Posterior vena cava (tissue), 2 donors: ENCODE data around the gene OR51F1. TPM values are rescaled to one million over a fixed set of nuclear protein-coding genes. Genes with fewer than 3 reads are reported as not detected.
"Not testable (repeated sequence)": the region's sequence is repeated elsewhere in the genome, so short reads cannot be mapped to it uniquely, and the experiment has no call there.

Experiments used
- DNase-seq: peaks from one replicate; pipeline ENCODE4 v3.0.0-alpha.2; 2020; ENCODE audit warnings: low spot score
- intact Hi-C, 2 donors: fragments of 100-400 bp; cut with DNase I; formaldehyde crosslinking; loops; one replicate each; pipeline versions ENCODE4 v1.14.1 to v1.14.2; 2022 to 2023
- long read RNA-seq, 2 donors: library from polyadenylated mRNA; unstranded; transcript quantifications; one replicate each; pipeline ENCODE4 v2.0.0, GENCODE V29; 2020 to 2021
- total RNA-seq, 2 donors: library from RNA; stranded (reverse); fragmentation: NEBNext Ultra II Directional; extraction: Animal tissue kit (Norgen Biotek cat#: 25700); gene quantifications; one replicate each; pipeline ENCODE4 v1.2.1, GENCODE V29; 2021
- donor health status: DM: yes; HTN: yes; CAD: no.
- donor health status: DM: yes; HTN: yes; CAD: no.

OR51F1 gene, protein sequence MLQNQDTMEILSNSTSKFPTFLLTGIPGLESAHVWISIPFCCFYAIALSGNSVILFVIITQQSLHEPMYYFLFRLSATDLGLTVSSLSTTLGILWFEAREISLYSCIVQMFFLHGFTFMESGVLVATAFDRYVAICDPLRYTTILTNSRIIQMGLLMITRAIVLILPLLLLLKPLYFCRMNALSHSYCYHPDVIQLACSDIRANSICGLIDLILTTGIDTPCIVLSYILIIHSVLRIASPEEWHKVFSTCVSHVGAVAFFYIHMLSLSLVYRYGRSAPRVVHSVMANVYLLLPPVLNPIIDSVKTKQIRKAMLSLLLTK
- not detected for total RNA-seq
- long read RNA-seq, donor 1 = 0 reads
- long read RNA-seq, donor 2 = 0 reads

DNA sequence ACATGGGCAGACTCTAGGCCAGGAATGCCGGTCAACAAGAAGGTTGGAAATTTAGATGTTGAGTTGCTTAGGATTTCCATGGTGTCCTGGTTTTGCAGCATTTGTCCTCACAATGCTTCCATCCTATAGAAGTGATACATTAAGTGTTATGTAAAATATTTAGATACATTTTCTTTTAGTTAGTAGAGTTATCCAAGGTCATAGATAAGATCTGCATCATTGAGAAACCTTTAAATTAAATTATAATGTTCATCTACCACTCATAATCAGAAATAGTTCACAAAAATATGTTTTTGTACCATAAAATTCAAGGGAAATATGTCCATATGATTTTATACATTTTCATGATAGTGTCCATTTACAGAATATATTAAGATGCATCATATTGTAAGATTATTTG lies at the start of gene OR51F1:
Gene OR51F1 (minus strand): TSS at position 101 of the 400 bp plus-strand sequence. CDS start 0 bp downstream, at position 101.
- intact Hi-C loops = no loop called here
- no peak for DNase-seq

DNA sequence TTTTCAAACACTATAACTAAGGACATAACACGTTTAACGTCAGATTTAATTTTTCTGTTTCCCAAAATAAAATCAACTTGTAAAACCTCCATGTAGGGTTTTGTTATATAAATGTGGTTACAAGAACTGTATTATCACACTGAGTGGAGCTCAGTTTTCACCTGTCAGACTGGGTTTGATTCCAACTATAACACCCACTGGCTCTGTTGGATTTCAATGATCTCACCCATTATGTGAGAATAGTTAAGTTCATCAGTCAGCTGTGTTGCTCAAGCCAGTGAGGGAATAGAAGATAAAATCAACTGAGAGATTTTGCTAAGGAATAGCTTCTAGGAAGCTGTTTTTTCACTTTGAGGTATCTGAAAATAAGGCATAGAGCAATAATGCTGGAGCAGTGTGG lies 39.5 kb upstream of the OR51F1 start:
- intact Hi-C loops = loop anchor here in 1 of 2 donors (10.0 kb wide), 1 partner anchor 826 kb away; no protein-coding TSS in a partner anchor
- no peak for DNase-seq

GRCh38 chr11:4808476-4808875 lies 38.7 kb upstream of the OR51F1 start:
- no peak for DNase-seq
- intact Hi-C loops = loop anchor here in 1 of 2 donors (10.0 kb wide), 1 partner anchor 826 kb away; no protein-coding TSS in a partner anchor

- intact Hi-C loops = loop anchor here in 1 of 2 donors (10.0 kb wide), 1 partner anchor 831 kb away; no protein-coding TSS in a partner anchor
Measured at GRCh38 chr11:4804280-4804679, 34.5 kb upstream of the OR51F1 start, which contains the start of gene OR52R1. TSS of gene OR52R1 (minus strand) at chr11:4804380. CDS start at chr11:4804380, 0 bp downstream.

GRCh38 chr11:4801316-4801715 lies 31.6 kb upstream of the OR51F1 start:
- DNase-seq = not testable (repeated sequence)
- intact Hi-C loops = loop anchor here in 1 of 2 donors (10.0 kb wide), 1 partner anchor 833 kb away; no protein-coding TSS in a partner anchor

More at GRCh38 chr11:4804280-4804679, 34.5 kb upstream of the OR51F1 start, which contains the start of gene OR52R1:
- DNase-seq = no peak

DNA sequence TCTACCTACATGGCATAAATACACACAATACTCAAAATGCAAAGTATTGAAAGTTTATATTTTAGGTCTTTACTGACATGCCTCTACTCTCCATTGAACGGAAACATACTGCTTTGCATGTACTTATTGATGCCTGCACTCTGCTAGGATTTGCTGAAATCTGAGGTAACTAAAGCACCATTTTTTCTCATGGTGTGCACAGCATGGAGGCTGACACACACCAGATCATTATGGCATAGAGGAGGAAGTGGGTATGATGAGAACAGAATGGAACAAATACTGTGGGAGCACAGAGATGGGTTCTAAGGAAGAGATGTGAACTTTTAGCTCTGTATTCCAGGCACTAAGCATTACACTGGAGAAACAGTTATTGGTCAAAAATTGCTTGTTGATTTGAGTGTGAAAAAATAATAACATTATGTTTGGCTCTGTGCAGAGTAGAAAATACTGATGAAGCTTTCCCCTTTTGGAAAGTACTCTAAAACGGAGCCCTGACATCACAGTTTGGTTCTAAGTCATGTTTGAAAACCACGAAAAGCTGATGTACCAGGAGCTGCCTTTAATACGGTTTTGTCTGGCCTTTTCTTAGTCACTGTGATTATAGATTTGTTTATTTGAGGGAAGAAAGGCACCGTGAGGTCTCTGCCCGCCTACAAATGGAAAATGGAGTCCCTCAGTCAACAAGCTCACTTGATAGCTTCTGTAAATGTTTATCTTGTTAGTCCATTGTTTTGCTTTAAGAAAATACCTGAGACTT lies 28.9 kb upstream of the OR51F1 start:
- intact Hi-C loops = no loop called here
- no peak for DNase-seq

GRCh38 chr11:4797206-4797605 lies 27.5 kb upstream of the OR51F1 start:
- intact Hi-C loops = no loop called here

GRCh38 chr11:4782454-4782853 lies 12.7 kb upstream of the OR51F1 start:
- DNase-seq = no peak
- intact Hi-C loops = loop anchor here in 1 of 2 donors (10.0 kb wide), 1 partner anchor 502 kb away; no protein-coding TSS in a partner anchor

More at GRCh38 chr11:4797206-4797605, 27.5 kb upstream of the OR51F1 start:
- DNase-seq = no peak

GRCh38 chr11:4768094-4768493 lies 1.6 kb downstream of the OR51F1 start:
- DNase-seq = no peak
- intact Hi-C loops = no loop called here

DNA sequence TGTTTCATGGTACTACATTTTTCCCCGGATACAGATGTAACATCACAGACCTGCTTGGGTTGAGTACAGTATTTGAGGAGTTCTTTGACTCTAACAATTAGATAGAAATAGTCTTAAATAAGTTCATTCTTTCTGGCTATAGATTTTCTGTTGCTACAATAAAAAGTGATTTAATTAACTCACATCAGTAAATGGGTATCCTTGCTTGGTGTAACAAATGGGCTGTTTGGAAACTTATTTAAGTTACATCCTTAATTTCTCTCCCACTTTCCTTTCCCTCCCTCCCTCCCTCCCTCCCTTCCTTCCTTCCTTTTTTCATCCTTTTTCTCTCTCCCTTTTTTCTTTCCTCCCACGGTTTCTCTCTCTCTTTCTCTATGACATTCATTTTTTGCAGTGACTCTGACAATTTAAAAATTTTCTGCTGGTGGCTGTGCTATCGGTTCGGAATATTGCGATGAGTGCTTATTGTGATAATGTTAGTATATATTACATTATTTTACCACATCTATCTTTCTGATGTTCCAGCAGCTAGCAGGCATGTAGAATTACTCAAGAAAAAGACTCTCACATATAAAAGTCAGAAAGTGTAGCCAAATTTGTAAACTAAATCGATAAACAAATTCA lies 3.2 kb downstream of the OR51F1 start:
- no peak for DNase-seq
- intact Hi-C loops = no loop called here

DNA sequence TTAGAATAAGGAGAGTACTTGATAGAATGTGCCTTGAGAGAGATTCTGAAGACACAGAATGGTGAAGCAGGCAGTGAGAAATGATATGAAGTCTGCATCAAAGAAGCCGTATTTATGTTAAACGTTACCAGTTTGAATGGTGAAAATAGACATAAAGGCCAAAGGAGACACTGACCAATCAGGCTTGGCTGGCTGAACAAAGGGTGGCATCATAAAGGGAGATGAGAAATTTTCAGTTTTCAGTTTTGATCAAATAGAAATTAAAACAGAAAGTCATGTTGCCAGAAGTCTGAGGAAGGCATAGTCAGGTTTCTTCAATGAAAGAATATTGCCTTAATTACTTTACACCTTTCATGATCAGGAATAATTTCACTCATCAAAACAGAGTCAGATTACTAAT lies 6.6 kb downstream of the OR51F1 start:
- DNase-seq = no peak
- intact Hi-C loops = no loop called here

DNA sequence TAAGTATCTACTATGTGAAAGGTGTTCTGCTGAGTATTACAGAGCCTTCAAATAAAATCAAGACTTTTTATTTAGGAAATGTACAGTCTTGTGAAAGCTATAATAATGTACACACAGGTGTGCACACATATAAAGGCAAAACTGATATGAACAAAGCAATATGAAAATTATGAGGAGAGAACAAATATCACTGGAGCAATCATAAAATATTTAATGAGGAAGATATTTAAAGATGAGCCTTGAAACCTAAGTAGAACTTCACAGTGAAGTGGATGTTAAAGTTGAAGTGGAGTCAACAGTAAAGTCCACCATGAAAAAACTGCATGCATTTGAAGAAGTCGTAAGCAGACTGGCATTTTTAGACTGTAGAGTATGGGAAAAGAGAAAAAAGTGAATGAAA lies 18.5 kb downstream of the OR51F1 start:
- DNase-seq = no peak
- intact Hi-C loops = no loop called here

DNA sequence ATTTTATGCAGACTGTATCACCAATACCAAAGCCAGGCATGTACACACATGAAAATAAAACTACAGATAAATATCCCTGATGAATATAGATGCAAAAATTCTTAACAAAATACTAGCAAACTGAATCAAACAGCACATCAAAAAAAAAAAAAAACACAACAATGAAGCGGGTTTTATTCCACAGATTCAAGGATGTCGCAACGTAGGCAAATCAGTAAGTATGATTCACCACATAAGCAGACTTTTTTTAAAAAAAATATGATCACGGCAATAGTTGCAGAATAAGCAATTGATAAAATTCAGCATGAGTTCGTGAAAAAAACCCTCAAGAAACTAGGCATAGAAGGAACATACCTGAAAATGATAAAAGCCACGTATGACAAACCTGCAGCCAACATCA lies 21.3 kb downstream of the OR51F1 start:
- no peak for DNase-seq
- intact Hi-C loops = no loop called here

GRCh38 chr11:4740735-4741134 lies 29.0 kb downstream of the OR51F1 start:
- no peak for DNase-seq
- intact Hi-C loops = loop anchor here in 1 of 2 donors (5.0 kb wide), 1 partner anchor 232 kb away; no protein-coding TSS in a partner anchor

GRCh38 chr11:4727171-4727570 lies 42.6 kb downstream of the OR51F1 start:
- no peak for DNase-seq
- intact Hi-C loops = no loop called here

- intact Hi-C loops, DNase-seq: not testable (repeated sequence)
Measured at GRCh38 chr11:4722616-4723534, 46.9 kb downstream of the OR51F1 start.
